Loucy (cell line): Measurements from ENCODE around the gene MAP4K3.

Experiments used
- CTCF ChIP-seq: fragments of 200-600 bp; sonication (generic); conservative IDR thresholded peaks from 2 replicates; pipeline ENCODE4 v1.5.1; 2014; ENCODE audit warnings: mild to moderate bottlenecking, antibody characterized with exemption, low read length
- EZH2phosphoT487 ChIP-seq: fragments of 200-600 bp; IDR thresholded peaks from 2 replicates; pipeline ENCODE4 v1.6.1; 2018; ENCODE audit warnings: antibody characterized with exemption, mild to moderate bottlenecking, moderate library complexity, borderline replicate concordance

DNA sequence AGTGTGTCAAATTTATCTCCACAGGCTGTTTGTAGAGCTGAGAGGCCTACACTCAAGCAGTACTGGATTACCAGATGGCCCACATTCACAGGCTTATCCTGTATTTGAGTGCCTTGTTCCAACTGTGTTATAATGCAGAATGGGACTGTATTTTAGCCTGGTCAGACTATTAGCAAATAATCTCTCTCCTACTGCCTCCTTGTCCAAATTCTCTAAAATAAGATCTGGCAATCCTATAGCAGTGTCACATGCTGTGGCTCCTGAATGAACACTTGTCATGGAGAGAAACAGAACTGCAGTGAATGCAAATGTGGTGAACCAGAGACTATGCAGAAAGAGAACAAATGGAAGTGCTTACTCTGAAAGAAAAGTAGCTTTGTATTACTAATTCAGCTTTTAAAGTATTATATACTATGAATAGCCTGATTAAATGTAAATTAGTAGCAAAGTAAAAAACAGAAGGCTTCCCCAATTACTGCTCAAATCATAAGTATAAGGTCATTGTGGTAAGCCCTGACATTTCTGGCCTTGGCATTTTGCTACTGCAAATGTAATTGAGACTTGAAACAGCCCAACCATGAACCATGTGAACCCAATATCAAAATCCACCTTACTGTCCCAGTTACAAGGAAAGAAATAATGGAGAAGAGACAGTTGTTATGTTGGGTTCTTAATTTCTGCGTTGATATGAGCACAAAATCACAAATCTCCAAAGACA is 80.0 kb downstream of the MAP4K3 start:
- no peak for TF ChIP-seq CTCF
- no peak for TF ChIP-seq EZH2phosphoT487
